NCI-H345 (cell line): ENCODE data around the gene ENOX1.
"Not testable (repeated sequence)": the region's sequence is repeated elsewhere in the genome, so short reads cannot be mapped to it uniquely, and the experiment has no call there.

Experiments used
- DNase-seq: peaks from one replicate; lab custom pipeline; 2025; lab: John Stamatoyannopoulos, UW

The ENOX1 gene

DNA sequence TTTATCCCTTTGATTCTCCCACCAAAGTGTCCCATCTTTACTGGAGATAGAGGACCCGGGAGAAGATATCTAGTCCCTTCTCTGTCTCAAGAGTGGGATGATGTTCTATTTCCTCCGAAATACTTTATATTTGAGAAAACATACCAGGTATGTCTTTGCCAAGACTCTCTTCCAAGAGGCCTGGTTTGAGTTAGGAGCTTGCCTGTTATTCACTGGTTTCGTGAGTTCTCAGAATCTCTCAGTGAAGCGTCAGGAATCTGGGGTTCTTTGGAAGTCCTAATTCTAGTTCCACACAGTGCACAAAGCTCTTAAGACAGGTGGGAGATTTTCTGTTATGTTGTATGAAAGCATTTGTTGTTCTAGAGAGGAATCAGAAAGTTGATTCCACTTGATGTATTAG lies 581.4 kb downstream of the ENOX1 start:
- no peak for DNase-seq

DNA sequence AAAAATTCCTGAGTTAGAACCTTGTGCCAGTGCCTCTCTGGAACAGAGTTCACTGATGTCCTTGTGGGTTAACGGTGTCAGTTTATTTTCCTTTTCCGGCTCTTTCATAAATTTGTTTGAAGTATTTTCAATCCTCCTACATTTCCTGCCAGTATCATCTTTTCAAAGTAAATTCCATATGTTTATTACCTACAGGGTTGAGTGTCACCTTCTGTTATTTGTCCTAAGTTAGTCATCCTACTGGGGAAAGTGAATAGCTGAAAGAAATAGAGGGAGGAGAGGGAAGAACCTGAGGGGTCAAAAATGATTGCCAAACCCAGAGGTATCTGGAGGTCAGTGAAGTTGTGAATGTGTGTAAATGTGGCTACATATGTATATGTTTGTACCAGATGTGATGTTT lies 582.2 kb downstream of the ENOX1 start:
- DNase-seq = no peak

DNA sequence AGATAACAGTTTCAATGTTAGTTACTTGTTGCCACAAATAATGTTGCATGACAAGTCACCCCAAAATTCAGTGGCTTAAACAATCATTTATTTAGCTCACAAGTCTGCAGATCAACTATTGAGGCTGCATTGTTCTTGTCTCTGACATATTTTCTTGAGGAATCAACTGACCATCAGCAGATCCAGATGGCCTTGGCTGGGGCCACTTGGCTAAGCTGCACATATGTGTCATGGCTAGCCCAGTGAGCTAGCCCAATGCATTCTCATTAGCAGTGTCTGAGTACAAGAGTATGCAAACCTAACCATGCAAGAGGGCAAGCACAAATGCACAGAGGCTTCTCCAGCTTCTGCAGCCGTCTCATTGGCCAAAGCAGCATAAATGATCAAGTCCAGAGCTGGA lies 583.0 kb downstream of the ENOX1 start:
- no peak for DNase-seq

DNA sequence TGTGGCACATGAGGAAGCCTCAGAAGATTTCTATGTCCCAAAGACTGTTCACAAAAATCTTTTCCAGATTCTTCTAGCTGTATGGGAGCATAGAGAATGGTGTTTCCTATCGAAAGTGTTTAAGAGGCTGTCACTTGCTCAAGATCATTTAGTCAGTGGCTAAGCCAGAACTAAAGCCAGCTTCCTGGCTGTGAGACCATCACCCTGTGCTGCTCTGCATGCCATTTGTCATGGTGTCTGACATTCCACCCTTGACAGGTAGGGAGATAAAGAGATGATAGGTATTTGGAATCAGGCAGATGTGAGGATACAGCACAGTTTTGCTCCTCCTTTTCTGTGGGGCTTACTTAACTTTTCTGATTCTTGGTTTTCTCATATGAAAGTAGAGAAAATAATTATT lies 586.0 kb downstream of the ENOX1 start:
- no peak for DNase-seq

GRCh38 chr13:43200307-43200706 lies 586.5 kb downstream of the ENOX1 start:
- DNase-seq = no peak

GRCh38 chr13:43196750-43197370 lies 589.9 kb downstream of the ENOX1 start:
- no peak for DNase-seq

- DNase-seq = no peak
These were observed 590.6 kb downstream of the ENOX1 start for GRCh38 chr13:43196086-43196621.

DNA sequence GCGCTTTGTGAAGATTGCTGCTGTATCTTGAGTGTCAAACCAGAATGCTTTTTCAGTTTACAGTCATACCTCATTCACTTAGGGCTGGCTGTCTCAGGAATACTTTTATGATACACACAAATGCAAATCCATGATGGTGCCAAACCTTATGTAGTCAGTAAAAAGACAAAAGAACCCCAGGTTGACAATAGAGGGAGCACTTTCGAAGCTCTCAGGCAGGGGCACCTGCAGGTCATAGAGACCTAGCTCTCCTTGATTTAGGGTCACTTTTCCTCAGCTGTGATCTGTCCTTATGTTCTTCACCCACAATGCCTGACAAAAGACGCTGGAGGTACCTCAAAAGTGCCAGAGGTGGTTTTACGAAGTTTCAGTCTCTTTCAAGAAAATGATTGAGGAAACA lies 591.2 kb downstream of the ENOX1 start:
- DNase-seq = no peak

GRCh38 chr13:43195112-43195511 lies 591.7 kb downstream of the ENOX1 start:
- no peak for DNase-seq

- DNase-seq = no peak
These were observed 592.9 kb downstream of the ENOX1 start for GRCh38 chr13:43193789-43194420.

- no peak for DNase-seq
These were observed 595.2 kb downstream of the ENOX1 start for GRCh38 chr13:43191546-43191945.

- DNase-seq = no peak
These were observed 601.5 kb downstream of the ENOX1 start for GRCh38 chr13:43185226-43185625.

DNA sequence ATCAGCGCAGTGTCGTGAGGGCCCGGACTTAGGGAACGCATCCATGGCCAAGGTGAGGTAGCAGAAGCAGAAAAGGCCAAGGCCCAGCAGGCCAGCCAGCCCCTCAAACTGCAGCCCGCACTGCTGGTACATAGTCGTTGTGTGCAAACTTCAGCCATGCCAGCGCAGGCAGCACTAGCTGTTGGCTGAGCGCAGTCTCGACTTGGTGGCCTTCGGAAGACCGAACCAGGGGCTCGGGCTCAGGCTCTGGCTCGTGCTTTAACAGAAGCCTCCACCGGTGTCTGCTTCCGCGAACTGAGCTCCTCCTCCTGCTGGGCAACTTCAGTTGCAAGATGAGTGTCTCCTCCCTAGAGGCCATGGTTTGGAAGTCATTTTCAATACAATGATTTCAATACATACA lies 605.9 kb downstream of the ENOX1 start:
- DNase-seq = no peak

- DNase-seq = no peak
These were observed 606.6 kb downstream of the ENOX1 start for GRCh38 chr13:43180036-43180660.

- DNase-seq = no peak
These were observed 615.3 kb downstream of the ENOX1 start for GRCh38 chr13:43171489-43171888.

DNA sequence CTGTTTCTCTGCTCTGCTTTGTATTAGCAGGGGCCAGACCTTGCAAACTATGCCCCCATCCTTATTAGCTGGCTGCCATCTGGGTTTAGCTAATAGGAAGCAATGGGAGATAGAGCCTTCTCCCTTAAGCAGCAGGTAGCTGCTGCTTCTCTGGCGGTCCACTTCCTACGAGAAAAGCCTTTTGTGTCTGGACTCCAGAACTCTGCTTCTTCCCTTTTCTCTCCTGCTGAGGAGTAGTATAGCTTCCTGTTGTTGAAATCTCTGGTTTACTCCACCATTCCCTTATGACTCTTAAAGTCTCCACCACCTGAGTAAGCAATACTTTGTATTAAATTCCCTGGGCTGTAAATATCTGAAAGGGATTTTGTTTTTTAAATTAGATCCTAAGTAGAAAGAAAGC lies 616.3 kb downstream of the ENOX1 start:
- DNase-seq = no peak

GRCh38 chr13:43168434-43168833 lies 618.3 kb downstream of the ENOX1 start:
- DNase-seq = not testable (repeated sequence)

DNA sequence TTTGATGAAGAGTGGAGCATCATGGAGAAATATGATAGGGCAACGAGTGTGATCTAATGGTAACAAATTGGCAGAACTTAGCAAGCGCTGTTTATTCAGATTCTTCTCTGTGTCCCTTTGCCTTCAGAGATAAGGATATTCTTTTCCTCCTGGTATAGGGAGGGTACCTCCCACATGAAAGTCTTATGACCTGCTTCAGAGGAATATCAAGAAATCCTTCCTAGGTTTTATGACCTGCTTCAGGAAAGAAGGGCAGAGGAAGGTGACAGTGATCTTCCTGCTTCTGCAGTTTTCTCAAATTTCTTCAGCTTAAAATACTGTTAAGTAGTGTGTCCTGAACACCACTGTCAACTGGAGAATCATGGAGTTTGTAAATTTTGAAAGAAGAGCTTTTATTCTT lies 619.0 kb downstream of the ENOX1 start:
- no peak for DNase-seq

DNA sequence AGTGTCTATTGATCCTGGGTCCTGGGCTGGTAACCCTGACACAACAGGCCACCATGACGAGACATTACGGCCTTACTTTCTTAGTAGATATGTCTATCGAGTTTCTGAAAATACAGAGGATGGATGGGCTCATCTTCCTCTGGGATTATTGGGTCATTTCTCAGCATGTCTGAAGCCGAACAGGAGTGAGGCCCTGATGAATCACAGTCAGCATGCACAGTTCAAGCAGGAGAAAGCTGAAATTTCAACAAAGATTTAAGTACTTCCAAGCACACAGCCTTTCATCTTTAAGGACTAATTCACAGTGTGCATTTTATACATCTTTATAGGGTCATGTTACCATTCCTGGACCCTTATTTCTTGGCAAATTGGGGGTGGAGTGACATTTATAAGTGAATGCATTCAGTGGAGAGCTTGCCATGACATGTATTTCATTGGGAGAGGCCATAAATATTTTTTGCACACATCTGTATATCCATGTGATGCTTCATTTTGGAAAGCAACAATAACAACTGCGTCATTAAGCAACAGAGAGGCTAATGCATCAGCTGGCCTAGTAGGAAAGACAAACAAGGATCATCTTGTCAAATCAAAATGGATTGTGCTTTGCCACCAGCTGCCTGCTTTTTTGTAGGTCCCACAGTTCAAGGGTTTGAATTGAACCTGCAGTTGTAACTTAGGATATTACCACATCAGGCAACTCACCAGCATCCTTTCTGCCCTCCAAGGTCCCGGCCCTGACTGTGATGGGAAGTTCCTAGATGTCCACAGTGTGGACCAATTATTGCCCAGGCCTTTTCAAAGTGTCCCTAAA lies 619.9 kb downstream of the ENOX1 start:
- peak; percentile 3 for DNase-seq
